HepG2 (cell line): ENCODE results near the gene CDC27. TPM values are rescaled to one million over a fixed set of nuclear protein-coding genes. Genes with fewer than 3 reads are reported as not detected.
A peak's percentile ranks its signal among the peaks of the same experiment; 100 is the strongest.

Experiments
- ARNT ChIP-seq: fragments of 450-650 bp; IDR thresholded peaks from 2 replicates; pipeline ENCODE4 v1.6.1; 2017
- CBX5 ChIP-seq: sonication (generic); formaldehyde crosslinking; IDR thresholded peaks from 2 replicates; pipeline ENCODE4 v1.4.0; 2020; ENCODE audit warnings: missing genetic modification reagents, borderline replicate concordance
- CEBPB ChIP-seq: IDR thresholded peaks from 2 replicates; pipeline ENCODE4 v1.6.1; 2011; ENCODE audit warnings: low read depth, low read length, improper control_type of control experiment, borderline replicate concordance
- HDAC6 ChIP-seq: fragments of 200-600 bp; sonication (generic); IDR thresholded peaks from 2 replicates; pipeline ENCODE4 v1.7.0; 2017; ENCODE audit warnings: mild to moderate bottlenecking, antibody characterized with exemption, low read length, low read depth
- KLF15 ChIP-seq: sonication (generic); formaldehyde crosslinking; IDR thresholded peaks from 2 replicates; pipeline ENCODE4 v1.8.1; 2023; ENCODE audit warnings: borderline replicate concordance, mild to moderate bottlenecking, inconsistent platforms, missing genetic modification reagents, mixed read lengths
- MEF2D ChIP-seq: sonication (generic); formaldehyde crosslinking; IDR thresholded peaks from 2 replicates; pipeline ENCODE4 v1.5.1; 2020; ENCODE audit warnings: mild to moderate bottlenecking, missing genetic modification reagents
- MEIS2 ChIP-seq: sonication (generic); formaldehyde crosslinking; IDR thresholded peaks from 2 replicates; pipeline ENCODE4 v1.9.0; 2021; ENCODE audit warnings: mild to moderate bottlenecking, missing genetic modification reagents
- MNT ChIP-seq: fragments of 450-650 bp; IDR thresholded peaks from 2 replicates; pipeline ENCODE4 v1.6.1; 2016
- NFYB ChIP-seq: sonication (generic); formaldehyde crosslinking; IDR thresholded peaks from 2 replicates; pipeline ENCODE4 v1.4.0; 2020; ENCODE audit warnings: missing genetic modification reagents
- ONECUT2 ChIP-seq: sonication (generic); formaldehyde crosslinking; IDR thresholded peaks from 2 replicates; pipeline ENCODE4 v1.4.0; 2020; ENCODE audit warnings: missing genetic modification reagents
- PPARG ChIP-seq: conservative IDR thresholded peaks from 2 replicates; pipeline ENCODE4 v1.6.1; 2016; ENCODE audit warnings: missing biosample characterization, missing genetic modification reagents
- RFXAP ChIP-seq: sonication (generic); formaldehyde crosslinking; IDR thresholded peaks from 2 replicates; pipeline ENCODE4 v1.4.0; 2020; ENCODE audit warnings: missing genetic modification reagents, borderline replicate concordance
- TP53 ChIP-seq: sonication (generic); formaldehyde crosslinking; conservative IDR thresholded peaks from 2 replicates; pipeline ENCODE4 v1.4.0; 2020; ENCODE audit warnings: missing genetic modification reagents
- ZFP36L1 ChIP-seq: sonication (generic); formaldehyde crosslinking; IDR thresholded peaks from 2 replicates; pipeline ENCODE4 v1.8.0; 2022; ENCODE audit warnings: mild to moderate bottlenecking, missing genetic modification reagents, moderate library complexity
- ZFP41 ChIP-seq: sonication (generic); formaldehyde crosslinking; IDR thresholded peaks from 2 replicates; pipeline ENCODE4 v1.4.0; 2020; ENCODE audit warnings: mild to moderate bottlenecking, missing genetic modification reagents, borderline replicate concordance
- ZNF138 ChIP-seq: sonication (generic); formaldehyde crosslinking; IDR thresholded peaks from 2 replicates; pipeline ENCODE4 v1.5.0; 2020; ENCODE audit warnings: mild to moderate bottlenecking, low read depth, missing genetic modification reagents
- ZNF674 ChIP-seq: sonication (generic); formaldehyde crosslinking; IDR thresholded peaks from 2 replicates; pipeline ENCODE4 v1.5.0; 2020; ENCODE audit warnings: low read depth, mild to moderate bottlenecking, missing genetic modification reagents
- ZNF780A ChIP-seq: sonication (generic); formaldehyde crosslinking; IDR thresholded peaks from 2 replicates; pipeline ENCODE4 v1.8.0; 2022; ENCODE audit warnings: mild to moderate bottlenecking, missing genetic modification reagents, moderate library complexity
- polyA plus RNA-seq, 8 experiments: library from polyadenylated mRNA; depleted of rRNA in 3 of 8; stranded (reverse) in 7 of 8; unstranded in 1 of 8; fragments of >200 nt; fragmentation: Illumina TruSeq in 4 of 8; extraction: Trizol in 4 of 8; gene quantifications; 2 replicates each; pipeline versions ENCODE4 v1.2.1 to v1.2.3, GENCODE V29; 2011 to 2016; ENCODE audit warnings: low read depth in 4 of 8, missing spikeins in 1 of 8, mixed read lengths in 1 of 8; ENCODE audit not compliant: insufficient read depth in 1 of 8
- total RNA-seq, 5 experiments: library from RNA; depleted of rRNA; stranded (reverse); fragments of >200 nt; fragmentation: Illumina TruSeq; extraction: Trizol; gene quantifications; 2 replicates each; pipeline ENCODE4 v1.2.3, GENCODE V29; 2016; ENCODE audit warnings: low read depth in 1 of 5
- TF ChIP-seq, protein P1 (sequence below): IDR thresholded peaks from 2 replicates; pipeline ENCODE4 v1.6.1; 2018; ENCODE audit warnings: missing genetic modification reagents
- TF ChIP-seq, protein P2 (sequence below): sonication (generic); formaldehyde crosslinking; IDR thresholded peaks from 2 replicates; pipeline ENCODE4 v1.4.0; 2020; ENCODE audit warnings: missing genetic modification reagents, borderline replicate concordance
- TF ChIP-seq, protein P3 (sequence below): IDR thresholded peaks from 2 replicates; pipeline ENCODE4 v1.6.1; 2016; ENCODE audit warnings: mild to moderate bottlenecking

The CDC27 gene
- total and polyA plus RNA-seq, 2 of the 13 experiments (the other 11 are each of a cell fraction or from before 2014, with no cell fraction given), result 80.7 to 102 TPM

DNA sequence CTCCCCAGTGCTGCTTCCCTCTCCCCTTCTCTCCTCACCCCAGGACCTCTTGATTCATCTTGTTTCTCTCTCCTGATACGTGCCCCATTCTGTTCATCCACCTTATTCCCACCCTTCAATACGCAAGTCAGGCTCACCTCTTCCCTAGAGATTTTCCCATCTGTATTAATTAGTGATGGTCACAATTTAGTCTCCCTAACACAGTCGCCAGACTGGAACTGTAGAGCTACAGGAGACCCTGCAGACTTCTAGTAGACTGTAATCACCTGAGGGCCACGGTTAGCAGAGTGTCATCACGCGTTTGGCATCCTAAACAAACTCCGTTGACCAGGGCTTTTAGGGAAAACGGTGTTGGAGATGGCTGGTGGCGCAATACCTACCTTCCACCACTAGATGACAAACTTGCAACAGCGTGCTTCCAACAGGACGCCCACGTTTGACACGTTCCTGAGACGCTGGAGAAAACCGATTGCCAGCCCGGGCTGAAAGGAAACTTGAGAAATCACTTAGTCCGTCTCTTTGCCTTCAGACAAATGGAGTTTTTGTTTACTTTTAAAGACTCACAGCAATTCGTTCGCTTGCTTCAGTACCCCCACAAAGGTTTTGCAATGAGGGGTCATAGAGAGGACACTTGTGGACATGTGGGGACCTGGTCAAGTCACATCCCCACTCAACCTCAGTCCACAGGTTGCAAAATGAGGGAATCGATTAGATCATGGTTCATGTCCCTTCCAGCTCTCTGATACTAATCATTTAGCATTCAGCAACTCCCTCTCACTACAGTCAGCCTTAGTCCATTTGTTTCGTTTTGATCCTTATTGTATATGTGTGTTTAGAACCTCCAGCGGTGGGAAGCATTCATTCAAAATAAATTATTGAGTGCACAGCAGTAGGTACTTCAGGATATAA is 40.7 kb upstream of the CDC27 start (continued):
- TF ChIP-seq, protein P1, sequence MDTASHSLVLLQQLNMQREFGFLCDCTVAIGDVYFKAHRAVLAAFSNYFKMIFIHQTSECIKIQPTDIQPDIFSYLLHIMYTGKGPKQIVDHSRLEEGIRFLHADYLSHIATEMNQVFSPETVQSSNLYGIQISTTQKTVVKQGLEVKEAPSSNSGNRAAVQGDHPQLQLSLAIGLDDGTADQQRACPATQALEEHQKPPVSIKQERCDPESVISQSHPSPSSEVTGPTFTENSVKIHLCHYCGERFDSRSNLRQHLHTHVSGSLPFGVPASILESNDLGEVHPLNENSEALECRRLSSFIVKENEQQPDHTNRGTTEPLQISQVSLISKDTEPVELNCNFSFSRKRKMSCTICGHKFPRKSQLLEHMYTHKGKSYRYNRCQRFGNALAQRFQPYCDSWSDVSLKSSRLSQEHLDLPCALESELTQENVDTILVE (CRISPR knock-in tag), result no peak
- no peak for TF ChIP-seq TP53
- TF ChIP-seq ARNT, result no peak
- TF ChIP-seq ZNF138 (CRISPR knock-in tag), result no peak
- no peak; the same call in 1 of the 2 replicates for TF ChIP-seq PPARG (CRISPR knock-in tag)
- no peak for TF ChIP-seq ZNF674
- TF ChIP-seq HDAC6, result no peak
- no peak for TF ChIP-seq ZFP41 (CRISPR knock-in tag)
- peak; percentile 81; the same call in 1 of the 2 replicates for TF ChIP-seq CBX5 (CRISPR knock-in tag)
- TF ChIP-seq CEBPB, result peak; percentile 93
- TF ChIP-seq ONECUT2, result peak; percentile 73
- TF ChIP-seq MNT, result no peak
- TF ChIP-seq MEF2D (CRISPR knock-in tag), result peak; percentile 47; the same call in 1 of the 2 replicates
- no peak for TF ChIP-seq ZNF780A (CRISPR knock-in tag)
- TF ChIP-seq, protein P2, sequence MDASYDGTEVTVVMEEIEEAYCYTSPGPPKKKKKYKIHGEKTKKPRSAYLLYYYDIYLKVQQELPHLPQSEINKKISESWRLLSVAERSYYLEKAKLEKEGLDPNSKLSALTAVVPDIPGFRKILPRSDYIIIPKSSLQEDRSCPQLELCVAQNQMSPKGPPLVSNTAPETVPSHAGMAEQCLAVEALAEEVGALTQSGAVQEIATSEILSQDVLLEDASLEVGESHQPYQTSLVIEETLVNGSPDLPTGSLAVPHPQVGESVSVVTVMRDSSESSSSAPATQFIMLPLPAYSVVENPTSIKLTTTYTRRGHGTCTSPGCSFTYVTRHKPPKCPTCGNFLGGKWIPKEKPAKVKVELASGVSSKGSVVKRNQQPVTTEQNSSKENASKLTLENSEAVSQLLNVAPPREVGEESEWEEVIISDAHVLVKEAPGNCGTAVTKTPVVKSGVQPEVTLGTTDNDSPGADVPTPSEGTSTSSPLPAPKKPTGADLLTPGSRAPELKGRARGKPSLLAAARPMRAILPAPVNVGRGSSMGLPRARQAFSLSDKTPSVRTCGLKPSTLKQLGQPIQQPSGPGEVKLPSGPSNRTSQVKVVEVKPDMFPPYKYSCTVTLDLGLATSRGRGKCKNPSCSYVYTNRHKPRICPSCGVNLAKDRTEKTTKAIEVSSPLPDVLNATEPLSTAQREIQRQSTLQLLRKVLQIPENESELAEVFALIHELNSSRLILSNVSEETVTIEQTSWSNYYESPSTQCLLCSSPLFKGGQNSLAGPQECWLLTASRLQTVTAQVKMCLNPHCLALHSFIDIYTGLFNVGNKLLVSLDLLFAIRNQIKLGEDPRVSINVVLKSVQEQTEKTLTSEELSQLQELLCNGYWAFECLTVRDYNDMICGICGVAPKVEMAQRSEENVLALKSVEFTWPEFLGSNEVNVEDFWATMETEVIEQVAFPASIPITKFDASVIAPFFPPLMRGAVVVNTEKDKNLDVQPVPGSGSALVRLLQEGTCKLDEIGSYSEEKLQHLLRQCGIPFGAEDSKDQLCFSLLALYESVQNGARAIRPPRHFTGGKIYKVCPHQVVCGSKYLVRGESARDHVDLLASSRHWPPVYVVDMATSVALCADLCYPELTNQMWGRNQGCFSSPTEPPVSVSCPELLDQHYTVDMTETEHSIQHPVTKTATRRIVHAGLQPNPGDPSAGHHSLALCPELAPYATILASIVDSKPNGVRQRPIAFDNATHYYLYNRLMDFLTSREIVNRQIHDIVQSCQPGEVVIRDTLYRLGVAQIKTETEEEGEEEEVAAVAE, result 0 out of 2 replicates have a peak, but pooled peaks have one; percentile 62
- peak; percentile 39; the same call in 1 of the 2 replicates for TF ChIP-seq KLF15 (CRISPR knock-in tag)
- TF ChIP-seq MEIS2 (CRISPR knock-in tag), result peak; percentile 38; the same call in 1 of the 2 replicates
- no peak for TF ChIP-seq RFXAP (CRISPR knock-in tag)
- TF ChIP-seq, protein P3, sequence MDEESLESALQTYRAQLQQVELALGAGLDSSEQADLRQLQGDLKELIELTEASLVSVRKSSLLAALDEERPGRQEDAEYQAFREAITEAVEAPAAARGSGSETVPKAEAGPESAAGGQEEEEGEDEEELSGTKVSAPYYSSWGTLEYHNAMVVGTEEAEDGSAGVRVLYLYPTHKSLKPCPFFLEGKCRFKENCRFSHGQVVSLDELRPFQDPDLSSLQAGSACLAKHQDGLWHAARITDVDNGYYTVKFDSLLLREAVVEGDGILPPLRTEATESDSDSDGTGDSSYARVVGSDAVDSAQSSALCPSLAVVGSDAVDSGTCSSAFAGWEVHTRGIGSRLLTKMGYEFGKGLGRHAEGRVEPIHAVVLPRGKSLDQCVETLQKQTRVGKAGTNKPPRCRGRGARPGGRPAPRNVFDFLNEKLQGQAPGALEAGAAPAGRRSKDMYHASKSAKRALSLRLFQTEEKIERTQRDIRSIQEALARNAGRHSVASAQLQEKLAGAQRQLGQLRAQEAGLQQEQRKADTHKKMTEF, result peak; percentile 89
- TF ChIP-seq ZFP36L1, result no peak
- no peak for TF ChIP-seq NFYB
